Activated CD4-positive, alpha-beta T cell treated with anti-CD3 and anti-CD28 coated beads for 36 hours (primary cell): Measurements from ENCODE around the gene ZSCAN20. TPM values are rescaled to one million over a fixed set of nuclear protein-coding genes. Genes with fewer than 3 reads are reported as not detected.

Experiments
- ATAC-seq: fragments of 200-7000 bp; cut with Tn5 transposase; one replicate; pipeline ENCODE4 v1.10.0; 2021; ENCODE audit warnings: mild to moderate bottlenecking, moderate library complexity
- CTCF ChIA-PET: fragments of 350-600 bp; sonication (Branson Sonifier 250); formaldehyde crosslinking; loops from one replicate; lab custom pipeline; 2021; ENCODE audit warnings: antibody characterized with exemption; lab: Charles Lee
- POLR2A ChIA-PET: fragments of 350-600 bp; sonication (Branson Sonifier 250); formaldehyde crosslinking; loops from one replicate; lab custom pipeline; 2021; ENCODE audit warnings: antibody characterized with exemption, inconsistent platforms; lab: Charles Lee
- DNase-seq: peaks from one replicate; pipeline ENCODE4 v3.0.0-alpha.2; 2020
- H3K27ac Mint-ChIP-seq: one replicate; pipeline ENCODE4 v1.8.0; 2021; ENCODE audit warnings: mixed read lengths
- H3K27me3 Mint-ChIP-seq: one replicate; pipeline ENCODE4 v1.8.0; 2021; ENCODE audit warnings: mixed read lengths
- H3K36me3 Mint-ChIP-seq: one replicate; pipeline ENCODE4 v1.8.0; 2021; ENCODE audit warnings: low read depth, mixed read lengths
- H3K4me1 Mint-ChIP-seq: one replicate; pipeline ENCODE4 v1.8.0; 2021; ENCODE audit warnings: mixed read lengths
- H3K4me3 Mint-ChIP-seq: one replicate; pipeline ENCODE4 v1.8.0; 2021; ENCODE audit warnings: mild to moderate bottlenecking, moderate library complexity, mixed read lengths
- H3K9me3 Mint-ChIP-seq: one replicate; pipeline ENCODE4 v1.8.0; 2021; ENCODE audit warnings: low read depth, mixed read lengths
- intact Hi-C, 2 experiments: fragments of 100-400 bp; cut with DNase I in 1 of 2; cut with micrococcal nuclease in 1 of 2; formaldehyde crosslinking; loops; one replicate each; pipeline versions ENCODE4 v1.14.2 to v1.15.1; 2022 to 2024; cut with DNase I, micrococcal nuclease
- total RNA-seq, 2 experiments: library from RNA; stranded (reverse); gene quantifications; one replicate each; pipeline ENCODE4 v1.2.3, GENCODE V29; 2021

The ZSCAN20 gene
- total RNA-seq, 2 experiments from 2014 or later = 3.4 to 5.4 TPM

DNA sequence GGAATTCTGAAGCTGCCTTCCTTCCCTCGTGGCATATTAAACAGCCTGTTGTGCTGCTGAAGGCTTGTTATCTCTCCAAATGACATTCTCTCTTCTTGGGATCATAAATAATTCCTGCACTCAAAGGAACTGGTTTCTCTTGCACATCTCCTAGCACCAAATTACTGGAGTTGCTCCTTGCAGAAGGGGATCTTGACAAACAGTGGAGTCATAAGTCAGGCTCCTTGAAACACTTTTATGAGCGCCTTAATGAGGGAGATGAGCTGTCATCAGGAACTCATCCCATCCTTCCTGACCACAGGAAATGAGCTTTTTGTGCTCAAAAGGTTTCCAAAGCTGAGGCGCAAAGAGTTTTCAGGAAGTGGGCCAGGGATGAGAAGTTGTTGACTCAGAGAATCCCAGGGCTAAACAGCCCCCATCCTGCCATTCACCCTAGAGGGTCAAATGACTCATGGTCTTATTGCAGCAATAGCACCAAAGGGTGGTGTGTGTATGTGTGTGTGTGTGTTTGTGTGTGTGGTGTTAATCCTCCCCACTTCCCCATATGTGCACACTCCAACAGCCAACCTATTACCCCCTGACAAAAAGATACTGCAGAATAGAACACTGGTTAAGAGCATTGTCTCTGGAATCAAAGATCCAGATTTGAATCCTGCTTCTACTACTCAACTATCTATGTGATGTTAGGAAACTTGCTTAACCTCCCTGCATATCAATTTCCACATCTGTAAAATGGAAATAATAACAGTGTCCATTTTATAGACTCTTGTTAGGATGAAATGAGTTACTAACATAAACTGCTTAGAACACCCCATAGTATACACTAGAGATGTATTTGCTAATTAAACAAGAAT is 38.7 kb upstream of the ZSCAN20 start:
- CTCF ChIA-PET = no interaction called here
- no peaks in the 10 kb centered on the region for H3K36me3 Mint-ChIP-seq

DNA sequence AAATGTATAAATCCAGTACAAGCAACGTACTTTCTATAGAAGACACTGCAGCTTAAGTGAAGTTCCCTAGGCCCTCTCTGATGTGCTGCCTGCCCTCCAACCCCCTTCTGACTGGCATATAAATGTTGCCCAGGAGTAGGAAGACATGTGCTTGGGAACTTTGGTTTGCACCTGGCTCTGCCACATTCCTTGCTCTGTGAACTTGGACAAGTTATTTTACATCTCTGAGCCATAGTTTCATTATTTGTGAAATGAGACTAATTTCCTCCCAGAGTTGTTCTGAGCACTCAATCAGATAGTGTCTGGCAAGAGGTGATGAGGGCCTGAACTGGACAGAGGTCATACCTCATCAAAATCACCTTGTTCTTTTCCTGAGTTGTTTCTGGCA is 38.1 kb upstream of the ZSCAN20 start:
- POLR2A ChIA-PET = no interaction called here
- no peak for DNase-seq
- intact Hi-C loops = loop anchor here (5.0 kb wide), 2 partner anchors 82 to 1598 kb away; partner anchors contain the start of gene ZMYM6 (in 1 of the 2)
- peaks cover 3% of the 10 kb centered on the region for H3K4me1 Mint-ChIP-seq
- peaks cover 8% of the 10 kb centered on the region for H3K27me3 Mint-ChIP-seq
- no peak overlapping the region for H3K4me3 Mint-ChIP-seq
- H3K9me3 Mint-ChIP-seq = no peaks in the 10 kb centered on the region
- no peak for ATAC-seq
- CTCF ChIA-PET = no interaction called here
- H3K27ac Mint-ChIP-seq = no peak overlapping the region
- no peaks in the 10 kb centered on the region for H3K36me3 Mint-ChIP-seq

More for the DNA sequence above, 38.7 kb upstream of the ZSCAN20 start:
- H3K4me3 Mint-ChIP-seq = no peak overlapping the region
- no peak overlapping the region for H3K27ac Mint-ChIP-seq
- H3K9me3 Mint-ChIP-seq = no peaks in the 10 kb centered on the region
- DNase-seq (no peak), ATAC-seq (no peak)
- peaks cover 3% of the 10 kb centered on the region for H3K4me1 Mint-ChIP-seq
- intact Hi-C loops = loop anchor here (5.0 kb wide), 2 partner anchors 81 to 1599 kb away; partner anchors contain the start of gene ZMYM6 (in 1 of the 2)
- POLR2A ChIA-PET = no interaction called here
- H3K27me3 Mint-ChIP-seq = peaks cover 5% of the 10 kb centered on the region

DNA sequence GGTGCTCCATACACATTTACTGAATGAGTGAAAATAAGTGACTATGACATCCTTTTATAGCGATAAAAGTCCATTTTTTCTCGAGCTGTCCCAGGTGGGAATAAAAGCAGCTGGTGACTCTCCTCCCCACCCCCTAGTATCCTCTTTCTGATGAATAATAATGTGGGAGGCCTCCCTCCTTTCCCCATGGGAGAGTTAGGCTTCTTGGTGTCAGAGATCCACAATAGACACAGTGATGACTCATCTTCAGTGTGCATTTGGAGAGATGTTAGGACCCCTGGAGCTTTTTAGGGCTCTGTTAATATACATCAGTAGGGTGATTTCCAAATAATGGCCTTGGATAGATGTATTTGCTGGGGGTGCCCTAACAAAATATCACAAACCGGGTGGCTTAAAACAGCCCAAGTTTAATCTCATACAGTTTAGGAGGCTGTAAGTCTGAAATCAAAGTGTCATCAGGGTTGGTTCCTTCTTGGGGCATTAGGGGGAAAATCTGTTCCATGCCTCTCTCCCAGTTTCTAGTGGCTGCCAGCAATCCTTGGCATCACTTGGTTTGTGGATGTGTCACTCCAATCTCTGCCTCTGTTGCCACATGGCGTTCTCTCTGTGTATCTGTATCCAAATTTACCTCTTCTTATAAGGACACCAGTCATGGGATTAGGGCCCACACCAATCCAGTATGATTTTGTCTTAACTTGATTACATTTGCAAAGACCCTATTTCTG is 37.2 kb upstream of the ZSCAN20 start:
- Mint-ChIP-seq H3K9me3 (no peaks in the 10 kb centered on the region), H3K36me3 (no peaks in the 10 kb centered on the region), H3K4me3 (no peak overlapping the region), H3K4me1 (peaks cover 3% of the 10 kb centered on the region), H3K27ac (no peak overlapping the region), H3K27me3 (peaks cover 8% of the 10 kb centered on the region)
- POLR2A ChIA-PET = no interaction called here
- CTCF ChIA-PET = no interaction called here
- DNase-seq = no peak
- ATAC-seq = no peak
- intact Hi-C loops = no loop called here

DNA sequence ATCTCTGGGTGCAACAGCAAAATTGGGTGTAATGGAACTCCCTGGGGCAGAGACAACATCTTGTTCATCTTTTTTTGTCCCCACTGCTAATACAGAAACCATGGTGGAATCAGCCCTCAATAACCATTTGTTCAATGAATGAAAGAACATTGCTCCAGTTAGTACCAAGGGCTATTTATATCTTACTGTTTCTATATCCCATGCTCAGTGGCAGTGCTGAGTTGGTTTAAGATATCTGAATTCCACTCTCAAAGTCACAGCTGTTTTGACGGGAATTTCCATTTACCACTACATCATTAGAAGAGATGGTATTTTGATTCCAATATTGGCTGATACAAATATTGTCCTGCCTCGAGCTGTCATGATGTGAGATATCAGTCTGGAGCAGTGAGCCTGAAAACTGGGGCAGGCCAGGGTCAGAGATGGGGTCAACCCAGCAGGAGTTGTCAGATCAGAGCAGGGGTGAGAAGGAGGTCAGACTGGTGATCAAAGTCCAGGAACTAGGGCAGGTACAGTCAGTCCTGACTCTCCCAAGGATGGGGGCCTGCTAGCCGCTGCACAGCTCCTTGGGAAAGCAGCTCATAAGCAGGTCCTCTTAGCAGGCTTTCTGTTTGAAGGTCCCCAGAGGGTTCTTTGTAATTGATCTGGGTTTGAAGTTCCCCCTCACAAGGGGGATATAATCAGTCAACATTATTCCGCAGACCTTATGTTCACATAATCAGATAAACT is 35.7 kb upstream of the ZSCAN20 start:
- Mint-ChIP-seq H3K4me3 (no peak overlapping the region), H3K9me3 (no peaks in the 10 kb centered on the region), H3K36me3 (no peaks in the 10 kb centered on the region), H3K27me3 (peaks cover 11% of the 10 kb centered on the region), H3K27ac (no peak overlapping the region), H3K4me1 (no peaks in the 10 kb centered on the region)
- ChIA-PET CTCF (no interaction called here), POLR2A (interaction anchor here (0.6 kb wide), 1 partner anchor 1727 kb away, joined by 4 read pairs; no protein-coding TSS in a partner anchor)
- DNase-seq (no peak), ATAC-seq (no peak)
- intact Hi-C loops = no loop called here

DNA sequence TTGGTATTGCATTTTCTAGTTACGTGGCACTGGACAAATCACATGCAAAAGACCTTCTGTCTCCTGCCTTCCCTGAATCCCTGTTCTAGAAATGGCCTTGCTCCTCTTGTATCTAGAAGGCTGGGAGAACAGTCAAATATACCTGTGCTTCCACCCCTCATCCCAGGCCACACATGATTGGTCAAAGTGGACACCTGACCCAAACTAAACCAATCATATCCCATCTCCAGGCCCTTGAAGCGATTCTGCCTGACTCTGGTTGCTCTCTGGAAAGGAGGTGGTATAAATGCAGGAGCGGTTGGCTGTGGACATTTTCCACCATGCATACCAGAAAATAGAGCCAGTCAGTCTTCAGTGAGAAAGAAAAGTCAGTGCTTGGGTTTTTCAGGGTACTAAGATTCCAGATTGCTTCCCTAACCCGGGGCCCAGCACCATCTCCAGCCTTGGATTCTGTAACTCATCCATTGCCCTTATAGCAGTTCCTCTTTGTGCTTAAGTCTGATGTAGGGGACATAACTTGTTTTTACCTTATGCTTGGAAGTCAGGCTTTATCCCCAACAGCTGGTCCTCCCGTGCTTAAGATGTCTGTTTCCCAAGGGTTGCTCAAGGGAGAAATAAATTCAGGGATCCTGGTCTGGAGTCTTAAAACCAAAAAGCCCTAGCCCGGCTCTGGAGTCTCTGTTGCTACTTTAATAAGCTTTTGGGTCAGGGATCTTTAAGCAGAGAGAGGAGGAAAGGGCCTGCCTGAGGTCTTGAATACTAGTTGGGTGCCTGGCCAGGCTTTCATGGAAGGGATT is 33.9 kb upstream of the ZSCAN20 start:
- Mint-ChIP-seq H3K27me3 (peaks cover 11% of the 10 kb centered on the region), H3K27ac (no peak overlapping the region), H3K36me3 (no peaks in the 10 kb centered on the region), H3K4me1 (no peaks in the 10 kb centered on the region), H3K9me3 (no peaks in the 10 kb centered on the region), H3K4me3 (no peak overlapping the region)
- ATAC-seq (no peak), DNase-seq (no peak)
- POLR2A ChIA-PET = no interaction called here
- intact Hi-C loops = no loop called here
- CTCF ChIA-PET = interaction anchor here (0.6 to 0.7 kb wide), 2 partner anchors 143 to 804 kb away, joined by 3 read pairs; no protein-coding TSS in a partner anchor

DNA sequence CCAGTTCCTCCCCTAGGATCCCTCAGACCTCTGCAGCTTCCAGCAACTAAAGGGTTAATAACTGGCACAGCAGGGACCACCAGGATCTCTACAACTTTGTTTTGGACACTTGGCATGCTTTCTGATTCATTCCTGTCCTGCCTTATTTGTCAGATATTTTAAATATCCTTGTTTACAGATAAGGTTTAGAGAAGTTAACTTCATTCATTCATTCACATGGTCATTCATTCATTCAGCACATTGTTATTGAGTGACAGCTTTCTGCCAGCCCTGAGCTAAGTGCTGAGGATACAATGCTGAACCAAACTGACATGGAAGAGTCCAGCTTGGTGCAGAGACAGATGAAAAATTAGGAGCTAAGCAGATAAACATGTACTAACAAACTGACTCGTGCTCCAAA is 32.8 kb upstream of the ZSCAN20 start:
- no peaks in the 10 kb centered on the region for H3K9me3 Mint-ChIP-seq
- peaks cover 11% of the 10 kb centered on the region for H3K27me3 Mint-ChIP-seq
- H3K4me3 Mint-ChIP-seq = no peak overlapping the region
- intact Hi-C loops = no loop called here
- no peaks in the 10 kb centered on the region for H3K4me1 Mint-ChIP-seq
- no peak for DNase-seq
- ChIA-PET CTCF (no interaction called here), POLR2A (interaction anchor here (0.6 kb wide), 1 partner anchor 58 kb away, joined by 3 read pairs; no protein-coding TSS in a partner anchor)
- ATAC-seq = no peak
- no peak overlapping the region for H3K27ac Mint-ChIP-seq
- H3K36me3 Mint-ChIP-seq = no peaks in the 10 kb centered on the region

DNA sequence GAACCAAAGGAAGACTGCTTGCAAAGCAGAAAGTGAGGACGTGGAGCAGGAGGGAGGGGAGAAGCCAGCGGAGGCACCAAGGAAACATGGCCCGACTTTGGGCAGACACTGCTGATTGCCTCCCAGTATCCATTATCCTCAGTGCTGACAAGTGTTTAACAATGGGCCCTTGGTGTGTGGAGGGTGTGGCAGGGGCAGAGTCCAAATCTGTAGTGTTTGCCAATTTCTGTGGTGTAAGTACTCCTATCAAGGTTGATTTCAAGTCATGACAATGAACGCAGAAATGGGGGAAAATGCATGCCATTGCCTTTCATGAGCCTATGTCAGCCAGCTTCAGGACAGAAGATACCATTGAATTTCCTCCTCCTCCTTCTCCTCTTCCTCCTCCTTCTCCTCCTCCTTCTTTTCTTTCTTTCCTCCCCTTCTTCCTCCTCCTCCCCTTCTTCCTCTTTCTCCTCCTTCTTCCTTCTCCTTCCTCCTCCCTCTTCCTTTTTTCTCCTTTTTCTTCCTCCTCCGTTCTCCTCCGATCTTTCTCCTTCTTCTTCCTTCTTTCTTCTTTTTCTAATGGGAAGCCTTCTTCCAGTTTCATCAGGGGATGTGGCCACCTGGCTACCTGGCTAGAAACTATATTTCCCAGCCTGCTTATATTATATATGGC is 31.2 kb upstream of the ZSCAN20 start:
- no peak for DNase-seq
- Mint-ChIP-seq H3K27me3 (peaks cover 10% of the 10 kb centered on the region), H3K4me1 (no peaks in the 10 kb centered on the region), H3K9me3 (no peaks in the 10 kb centered on the region), H3K36me3 (no peaks in the 10 kb centered on the region), H3K4me3 (no peak overlapping the region), H3K27ac (no peak overlapping the region)
- ChIA-PET POLR2A (no interaction called here), CTCF (interaction anchor here (1.9 kb wide), 1 partner anchor 10 kb away, joined by 4 read pairs; no protein-coding TSS in a partner anchor)
- intact Hi-C loops = no loop called here
- ATAC-seq = no peak

DNA sequence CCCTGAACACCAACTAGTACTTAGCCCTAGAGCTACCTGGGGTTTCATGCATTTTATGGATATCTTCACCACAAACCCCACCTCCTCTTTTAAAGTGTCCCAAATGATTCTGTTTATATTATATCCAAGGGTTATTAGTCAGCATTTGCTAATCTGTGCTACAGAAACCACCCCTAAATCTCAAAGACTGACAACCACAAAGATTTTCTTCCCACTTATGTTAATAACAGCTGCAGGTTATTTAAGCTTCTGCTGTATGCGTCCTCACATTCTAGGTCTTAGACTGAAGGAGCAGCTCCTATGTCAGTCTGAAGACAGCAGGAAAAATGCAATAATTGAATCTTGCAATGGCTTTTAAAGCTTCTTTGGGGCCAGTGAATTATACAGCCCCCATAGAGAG is 30.3 kb upstream of the ZSCAN20 start:
- no peak overlapping the region for H3K4me3 Mint-ChIP-seq

DNA sequence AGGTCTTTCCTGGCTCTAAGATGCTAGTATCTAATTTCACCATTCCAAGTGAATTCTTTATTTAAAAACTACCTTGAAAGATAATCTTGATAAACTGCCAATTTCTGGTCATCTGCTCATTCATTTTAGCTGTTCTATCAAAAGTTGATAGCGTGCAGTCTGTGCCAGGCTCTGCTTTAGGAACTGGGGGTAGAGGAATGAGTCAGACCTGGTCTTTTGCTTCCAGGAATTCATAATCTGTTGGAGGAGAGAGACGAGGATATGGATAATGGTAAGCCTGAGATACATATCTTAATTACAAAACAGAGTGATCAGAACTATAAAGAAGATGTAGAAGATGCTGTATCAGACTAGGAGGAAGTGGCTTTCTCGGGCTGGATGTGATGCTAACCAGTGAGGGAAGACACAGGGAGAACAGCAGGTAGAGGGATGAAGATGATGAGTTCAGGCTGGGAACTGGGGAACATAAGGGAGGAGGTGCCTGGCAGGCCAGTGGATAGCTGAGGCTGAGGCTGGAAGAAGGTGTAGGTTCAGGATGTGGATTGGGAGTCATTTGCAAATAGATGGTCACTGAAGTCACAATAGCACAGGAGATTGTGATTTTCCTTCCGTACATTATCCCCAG is 29.3 kb upstream of the ZSCAN20 start:
- Mint-ChIP-seq H3K27me3 (peaks cover 13% of the 10 kb centered on the region), H3K36me3 (no peaks in the 10 kb centered on the region), H3K27ac (no peak overlapping the region), H3K4me1 (no peaks in the 10 kb centered on the region), H3K4me3 (no peak overlapping the region), H3K9me3 (no peaks in the 10 kb centered on the region)
- ChIA-PET POLR2A (no interaction called here), CTCF (no interaction called here)
- ATAC-seq (no peak), DNase-seq (no peak)
- intact Hi-C loops = no loop called here

More for the DNA sequence above, 30.3 kb upstream of the ZSCAN20 start:
- H3K9me3 Mint-ChIP-seq = no peaks in the 10 kb centered on the region
- ChIA-PET CTCF (interaction anchor here (1.9 kb wide), 1 partner anchor 11 kb away, joined by 4 read pairs; no protein-coding TSS in a partner anchor), POLR2A (no interaction called here)
- H3K4me1 Mint-ChIP-seq = no peaks in the 10 kb centered on the region
- DNase-seq (no peak), ATAC-seq (no peak)
- H3K36me3 Mint-ChIP-seq = no peaks in the 10 kb centered on the region
- intact Hi-C loops = no loop called here
- no peak overlapping the region for H3K27ac Mint-ChIP-seq
- peaks cover 10% of the 10 kb centered on the region for H3K27me3 Mint-ChIP-seq

DNA sequence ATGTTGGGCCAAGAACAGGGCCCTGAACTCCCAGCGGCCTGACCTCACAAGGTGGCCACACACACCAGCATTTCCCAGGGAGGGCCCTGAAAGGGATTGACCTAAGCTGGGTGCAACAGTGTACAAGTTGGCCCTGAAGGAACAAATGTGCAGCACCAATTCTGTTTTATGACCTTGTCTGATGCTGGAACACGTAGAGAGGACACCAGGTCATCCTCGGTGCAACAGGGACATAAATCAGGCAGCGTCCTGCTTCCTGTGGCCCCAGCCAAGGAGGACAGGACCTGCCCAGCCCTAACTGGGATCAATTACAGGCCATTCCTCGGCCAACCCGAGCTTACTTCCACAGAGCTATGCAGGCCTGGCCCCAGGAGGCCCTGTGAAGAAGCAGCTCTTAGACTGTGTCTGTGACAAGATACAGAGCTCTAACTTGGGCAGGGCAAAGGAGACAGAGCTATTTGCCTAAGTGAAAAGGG is 28.7 kb upstream of the ZSCAN20 start:
- ATAC-seq (no peak), DNase-seq (no peak)
- ChIA-PET POLR2A (interaction anchor here (0.7 kb wide), 1 partner anchor 27 kb away, joined by 3 read pairs; no protein-coding TSS in a partner anchor), CTCF (interaction anchor here (0.6 kb wide), 1 partner anchor 22 kb away, joined by 3 read pairs; no protein-coding TSS in a partner anchor)
- Mint-ChIP-seq H3K27ac (no peak overlapping the region), H3K27me3 (peaks cover 17% of the 10 kb centered on the region), H3K9me3 (no peaks in the 10 kb centered on the region), H3K4me1 (no peaks in the 10 kb centered on the region), H3K4me3 (no peak overlapping the region), H3K36me3 (no peaks in the 10 kb centered on the region)
- intact Hi-C loops = no loop called here
